Activated CD8-positive, alpha-beta memory T cell treated with anti-CD3 and anti-CD28 coated beads for 1 hour (primary cell): ENCODE data around the gene ARHGEF12.

Experiments used
- DNase-seq, 2 donors: peaks; one replicate each; pipeline ENCODE4 v3.0.0-alpha.2; 2020; ENCODE audit warnings: low read depth in 1 of 2; ENCODE audit errors: extremely low read depth in 1 of 2

The ARHGEF12 gene

GRCh38 chr11:120420572-120420971 lies 84.4 kb downstream of the ARHGEF12 start:
- DNase-seq: no peak

- no peak for DNase-seq
Measured at GRCh38 chr11:120424185-120424969, 88.2 kb downstream of the ARHGEF12 start.

GRCh38 chr11:120424970-120425332 lies 88.7 kb downstream of the ARHGEF12 start:
- DNase-seq: no peak

- no peak for DNase-seq
Measured at GRCh38 chr11:120425527-120425926, 89.3 kb downstream of the ARHGEF12 start.

GRCh38 chr11:120430146-120430545 lies 93.9 kb downstream of the ARHGEF12 start:
- DNase-seq: no peak

GRCh38 chr11:120431633-120432032 lies 95.4 kb downstream of the ARHGEF12 start:
- no peak for DNase-seq

- no peak for DNase-seq
Measured at GRCh38 chr11:120432056-120433018, 96.1 kb downstream of the ARHGEF12 start.

GRCh38 chr11:120441592-120441991 lies 105.4 kb downstream of the ARHGEF12 start:
- DNase-seq: no peak

- no peak for DNase-seq
Measured at GRCh38 chr11:120442031-120442430, 105.8 kb downstream of the ARHGEF12 start.

GRCh38 chr11:120446802-120447201 lies 110.6 kb downstream of the ARHGEF12 start:
- no peak for DNase-seq

GRCh38 chr11:120448240-120448639 lies 112.0 kb downstream of the ARHGEF12 start:
- DNase-seq: no peak

GRCh38 chr11:120455487-120455886 lies 119.3 kb downstream of the ARHGEF12 start:
- DNase-seq: no peak

GRCh38 chr11:120457996-120458395 lies 121.8 kb downstream of the ARHGEF12 start:
- no peak for DNase-seq

GRCh38 chr11:120462825-120463224 lies 126.6 kb downstream of the ARHGEF12 start:
- no peak for DNase-seq

GRCh38 chr11:120465921-120466534 lies 129.8 kb downstream of the ARHGEF12 start:
- no peak for DNase-seq

GRCh38 chr11:120467627-120468026 lies 131.4 kb downstream of the ARHGEF12 start:
- DNase-seq: no peak

- no peak for DNase-seq
Measured at GRCh38 chr11:120471131-120471530, 134.9 kb downstream of the ARHGEF12 start.

GRCh38 chr11:120471994-120472393 lies 135.8 kb downstream of the ARHGEF12 start:
- DNase-seq: no peak

- no peak for DNase-seq
Measured at GRCh38 chr11:120473503-120473902, 137.3 kb downstream of the ARHGEF12 start.

GRCh38 chr11:120482149-120482548 lies 145.9 kb downstream of the ARHGEF12 start:
- DNase-seq: no peak

GRCh38 chr11:120484722-120485121 lies 148.5 kb downstream of the ARHGEF12 start:
- no peak for DNase-seq
